ENCODE measurements around the gene CACNA1I. TPM values are rescaled to one million over a fixed set of nuclear protein-coding genes. Genes with fewer than 3 reads are reported as not detected.
"Not testable (repeated sequence)": the region's sequence is repeated elsewhere in the genome, so short reads cannot be mapped to it uniquely, and the experiment has no call there.

The CACNA1I gene
- total RNA-seq, result under 1 TPM in 2 of 4 donors, not detected in 2; under 0.01 to 0.15 TPM

GRCh38 chr22:39570665-39571064 lies at the start of gene CACNA1I:
CACNA1I (plus strand) TSS chr22:39570753; CDS start chr22:39570753, 0 bp downstream.
- Histone ChIP-seq H3K36me3 (no peaks in the 10 kb centered on the region), H3K9me3 (no peaks in the 10 kb centered on the region), H3K27me3 (no peaks in the 10 kb centered on the region), H3K27ac (no peak within 1 kb of the TSS), H3K4me3 (no peak within 1 kb of the TSS), H3K4me1 (no peaks in the 10 kb centered on the region)
- TF ChIP-seq POLR2A (IDR thresholded peaks at IDR 0.05) (no peak), CTCF (IDR thresholded peaks at IDR 0.05) (no peak)
- DNase-seq, result no peak
- intact Hi-C loops (cut with DNase I; ENCODE audit: low total_unique reads), result no loop called here

GRCh38 chr22:39521106-39521885 lies 49.3 kb upstream of the CACNA1I start:
- H3K27ac ChIP-seq, result peak overlapping the region; percentile 98 to 99
- intact Hi-C loops (cut with DNase I; ENCODE audit: low total_unique reads); H3K9me3 ChIP-seq; H3K27me3 ChIP-seq; H3K36me3 ChIP-seq: not testable (repeated sequence)
- H3K4me3 ChIP-seq, result peak overlapping the region; percentile 94 to 100
- DNase-seq, result peak in 1 of 2 donors; percentile 85
- H3K4me1 ChIP-seq, result peaks cover 9 to 33% of the 10 kb centered on the region in 2 donors

GRCh38 chr22:39522091-39522490 lies 48.5 kb upstream of the CACNA1I start:
- Histone ChIP-seq H3K27ac (peak overlapping the region; percentile 98 to 99), H3K4me1 (peaks cover 9 to 33% of the 10 kb centered on the region in 2 donors), H3K4me3 (peak overlapping the region; percentile 94 to 100)
- H3K9me3 ChIP-seq; H3K36me3 ChIP-seq; DNase-seq; H3K27me3 ChIP-seq; intact Hi-C loops (cut with DNase I; ENCODE audit: low total_unique reads): not testable (repeated sequence)

GRCh38 chr22:39522567-39523300 lies 47.8 kb upstream of the CACNA1I start:
- no peaks in the 10 kb centered on the region for H3K9me3 ChIP-seq
- peak in 1 of 2 donors; percentile 62 for DNase-seq
- intact Hi-C loops (cut with DNase I; ENCODE audit: low total_unique reads), result no loop called here

GRCh38 chr22:39524089-39524752 lies 46.3 kb upstream of the CACNA1I start:
- Histone ChIP-seq H3K27ac (peak overlapping the region; percentile 98 to 99), H3K4me1 (peaks cover 12 to 34% of the 10 kb centered on the region in 2 donors)

More at GRCh38 chr22:39522567-39523300, 47.8 kb upstream of the CACNA1I start:
- no peak for TF ChIP-seq POLR2A (IDR thresholded peaks at IDR 0.05)
- TF ChIP-seq CTCF (IDR thresholded peaks at IDR 0.05), result no peak
- H3K27ac ChIP-seq, result peak overlapping the region; percentile 98 to 99
- H3K27me3 ChIP-seq, result no peaks in the 10 kb centered on the region
- H3K36me3 ChIP-seq, result no peaks in the 10 kb centered on the region
- H3K4me3 ChIP-seq, result peak overlapping the region; percentile 94 to 100
- peaks cover 9 to 33% of the 10 kb centered on the region in 2 donors for H3K4me1 ChIP-seq

More at GRCh38 chr22:39524089-39524752, 46.3 kb upstream of the CACNA1I start:
- Histone ChIP-seq H3K36me3 (no peaks in the 10 kb centered on the region), H3K4me3 (peak overlapping the region in 1 of 2 donors; percentile 94), H3K27me3 (no peaks in the 10 kb centered on the region), H3K9me3 (no peaks in the 10 kb centered on the region)
- TF ChIP-seq CTCF (IDR thresholded peaks at IDR 0.05) (no peak), POLR2A (IDR thresholded peaks at IDR 0.05) (no peak)
- intact Hi-C loops (cut with DNase I; ENCODE audit: low total_unique reads), result no loop called here
- no peak for DNase-seq
